ENCODE measurements around the gene KCNJ11. TPM values are rescaled to one million over a fixed set of nuclear protein-coding genes. Genes with fewer than 3 reads are reported as not detected.

KCNJ11 gene
- total and polyA plus RNA-seq, 2 of the 13 experiments (the other 11 are each of a cell fraction or from before 2014, with no cell fraction given) = 0.38 to 1.6 TPM

- TF ChIP-seq ZNF781 (CRISPR knock-in tag; IDR thresholded peaks at IDR 0.05; ENCODE audit: borderline replicate concordance, not compliant biosample characterization) (no peak), SP2 (CRISPR knock-in tag; IDR thresholded peaks at IDR 0.05) (peak; percentile 44; the same call in 1 of the 2 replicates), NFATC3 (CRISPR knock-in tag; IDR thresholded peaks at IDR 0.05) (no peak; the same call in 1 of the 2 replicates), NCOA5 (CRISPR knock-in tag; IDR thresholded peaks at IDR 0.05) (no peak), KLF9 (CRISPR knock-in tag; IDR thresholded peaks at IDR 0.05; ENCODE audit: low read depth) (no peak), MXD4 (CRISPR knock-in tag; IDR thresholded peaks at IDR 0.05) (peak; percentile 76), MTERF4 (CRISPR knock-in tag; IDR thresholded peaks at IDR 0.05) (no peak), ZNF276 (CRISPR knock-in tag; IDR thresholded peaks at IDR 0.05; ENCODE audit: low read depth) (peak; percentile 82), RNF219 (CRISPR knock-in tag; IDR thresholded peaks at IDR 0.05) (no peak), ZNF251 (CRISPR knock-in tag; IDR thresholded peaks at IDR 0.05) (peak; percentile 49; the same call in 1 of the 2 replicates), NR2F1 (CRISPR knock-in tag; IDR thresholded peaks at IDR 0.05) (no peak), ZBTB10 (CRISPR knock-in tag; IDR thresholded peaks at IDR 0.05; ENCODE audit: borderline replicate concordance) (no peak; the same call in 1 of the 2 replicates), ZNF484 (CRISPR knock-in tag; IDR thresholded peaks at IDR 0.05; ENCODE audit: borderline replicate concordance, low read depth) (no peak), TRIM24 (CRISPR knock-in tag; IDR thresholded peaks at IDR 0.05) (no peak), ZNF703 (CRISPR knock-in tag; IDR thresholded peaks at IDR 0.05; ENCODE audit: borderline replicate concordance) (no peak), RXRB (CRISPR knock-in tag; IDR thresholded peaks at IDR 0.05; ENCODE audit: borderline replicate concordance) (no peak; the same call in 1 of the 2 replicates), ATF7-NPFF (CRISPR knock-in tag; IDR thresholded peaks at IDR 0.05; ENCODE audit: low read depth) (peak; percentile 88), CHD4 (IDR thresholded peaks at IDR 0.05; ENCODE audit: borderline replicate concordance, low read length) (no peak), PRMT3 (CRISPR knock-in tag; IDR thresholded peaks at IDR 0.05; ENCODE audit: borderline replicate concordance, low read depth) (peak; percentile 50; the same call in 1 of the 2 replicates), HNRNPL (IDR thresholded peaks at IDR 0.05; ENCODE audit: low read depth, low read length) (no peak), ZNF788 (CRISPR knock-in tag; IDR thresholded peaks at IDR 0.05; ENCODE audit: borderline replicate concordance) (peak; percentile 90)
Observed at GRCh38 chr11:17352950-17353820, 35.3 kb downstream of the KCNJ11 start (continued).
